Adipocyte (in vitro differentiated cells): ENCODE data around the gene UBE2J1.

ENCODE experiments used
- DNase-seq: peaks from one replicate; pipeline ENCODE4 v3.0.0-alpha.2; 2015; ENCODE audit warnings: low read depth
- H3K27me3 ChIP-seq: replicated peaks from 2 replicates; pipeline ENCODE4 v1.7.0; 2013; ENCODE audit warnings: mild to moderate bottlenecking, low read length, moderate library complexity; ENCODE audit not compliant: control insufficient read depth, insufficient read depth
- H3K36me3 ChIP-seq: 2 replicates; pipeline ENCODE4 v1.7.0; 2013; ENCODE audit warnings: low read length, mild to moderate bottlenecking, moderate library complexity; ENCODE audit not compliant: control insufficient read depth, insufficient read depth, severe bottlenecking
- H3K4me1 ChIP-seq: 2 replicates; pipeline ENCODE4 v1.7.0; 2013; ENCODE audit warnings: mild to moderate bottlenecking, low read length, moderate library complexity; ENCODE audit not compliant: control insufficient read depth, insufficient read depth
- H3K4me3 ChIP-seq: 2 replicates; pipeline ENCODE4 v1.7.0; 2013; ENCODE audit warnings: mild to moderate bottlenecking, low read length, moderate library complexity
- H3K9ac ChIP-seq: 2 replicates; pipeline ENCODE4 v1.7.0; 2013; ENCODE audit warnings: mild to moderate bottlenecking, low read length, moderate library complexity
- H3K9me3 ChIP-seq: 2 replicates; pipeline ENCODE4 v1.7.0; 2013; ENCODE audit warnings: mild to moderate bottlenecking, low read length, moderate library complexity; ENCODE audit not compliant: control insufficient read depth

Gene UBE2J1

GRCh38 chr6:89385156-89385667, 32.7 kb upstream of the UBE2J1 start:
- H3K9me3 ChIP-seq = no peaks in the 10 kb centered on the region
- H3K36me3 ChIP-seq = no peaks in the 10 kb centered on the region
- H3K4me3 ChIP-seq = no peak overlapping the region
- H3K4me1 ChIP-seq = no peaks in the 10 kb centered on the region
- no peaks in the 10 kb centered on the region for H3K27me3 ChIP-seq
- no peak for DNase-seq
- H3K9ac ChIP-seq = no peak overlapping the region

DNA sequence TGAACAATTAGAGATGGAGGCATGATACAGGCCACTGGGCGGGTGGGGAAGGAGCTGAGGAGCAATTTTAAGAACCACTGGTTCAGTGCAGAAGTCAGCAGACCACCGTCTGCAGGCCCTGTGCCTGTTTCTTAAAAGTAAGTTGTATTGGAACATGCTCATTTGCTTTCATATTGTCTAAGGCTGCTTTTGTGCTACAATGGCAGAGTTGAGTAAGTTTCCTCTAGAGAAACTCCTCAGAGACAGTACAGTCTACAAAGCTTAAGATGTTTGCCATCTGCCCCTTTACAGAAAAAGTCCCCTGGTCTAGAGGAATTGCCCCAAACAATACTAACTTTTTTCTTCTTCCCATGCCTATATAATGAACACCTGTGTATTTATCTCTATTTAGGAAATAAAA, 28.5 kb upstream of the UBE2J1 start:
- H3K9me3 ChIP-seq = no peaks in the 10 kb centered on the region
- H3K4me1 ChIP-seq = no peaks in the 10 kb centered on the region
- H3K4me3 ChIP-seq = no peak overlapping the region
- H3K27me3 ChIP-seq = no peaks in the 10 kb centered on the region
- no peak for DNase-seq
- no peaks in the 10 kb centered on the region for H3K36me3 ChIP-seq
- no peak overlapping the region for H3K9ac ChIP-seq

DNA sequence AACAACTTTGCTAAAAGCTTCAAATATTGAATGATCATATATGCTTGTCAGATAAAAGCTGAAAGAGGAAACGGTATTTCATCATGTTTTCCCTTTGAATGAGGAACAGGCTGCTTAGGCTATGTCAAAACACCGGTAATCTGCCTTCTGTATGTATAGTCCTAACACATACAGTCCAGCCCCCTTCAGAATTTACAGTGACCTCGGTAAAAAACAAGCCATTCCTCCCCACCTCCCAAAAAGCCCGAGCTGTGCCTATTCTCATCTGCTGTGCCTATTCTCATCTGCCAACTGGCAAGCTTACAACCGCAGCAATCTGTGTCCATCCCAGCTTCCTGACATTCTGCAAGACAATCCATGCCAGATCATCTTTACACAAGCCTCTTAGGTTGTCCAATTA, 26.8 kb upstream of the UBE2J1 start:
- no peak overlapping the region for H3K9ac ChIP-seq
- H3K9me3 ChIP-seq = no peaks in the 10 kb centered on the region
- H3K4me3 ChIP-seq = no peak overlapping the region
- no peaks in the 10 kb centered on the region for H3K27me3 ChIP-seq
- H3K4me1 ChIP-seq = no peaks in the 10 kb centered on the region
- no peak for DNase-seq
- no peaks in the 10 kb centered on the region for H3K36me3 ChIP-seq

GRCh38 chr6:89378628-89379027, 26.1 kb upstream of the UBE2J1 start:
- Histone ChIP-seq H3K36me3 (no peaks in the 10 kb centered on the region), H3K4me3 (no peak overlapping the region), H3K9ac (no peak overlapping the region), H3K27me3 (no peaks in the 10 kb centered on the region), H3K9me3 (no peaks in the 10 kb centered on the region), H3K4me1 (no peaks in the 10 kb centered on the region)
- DNase-seq = no peak

DNA sequence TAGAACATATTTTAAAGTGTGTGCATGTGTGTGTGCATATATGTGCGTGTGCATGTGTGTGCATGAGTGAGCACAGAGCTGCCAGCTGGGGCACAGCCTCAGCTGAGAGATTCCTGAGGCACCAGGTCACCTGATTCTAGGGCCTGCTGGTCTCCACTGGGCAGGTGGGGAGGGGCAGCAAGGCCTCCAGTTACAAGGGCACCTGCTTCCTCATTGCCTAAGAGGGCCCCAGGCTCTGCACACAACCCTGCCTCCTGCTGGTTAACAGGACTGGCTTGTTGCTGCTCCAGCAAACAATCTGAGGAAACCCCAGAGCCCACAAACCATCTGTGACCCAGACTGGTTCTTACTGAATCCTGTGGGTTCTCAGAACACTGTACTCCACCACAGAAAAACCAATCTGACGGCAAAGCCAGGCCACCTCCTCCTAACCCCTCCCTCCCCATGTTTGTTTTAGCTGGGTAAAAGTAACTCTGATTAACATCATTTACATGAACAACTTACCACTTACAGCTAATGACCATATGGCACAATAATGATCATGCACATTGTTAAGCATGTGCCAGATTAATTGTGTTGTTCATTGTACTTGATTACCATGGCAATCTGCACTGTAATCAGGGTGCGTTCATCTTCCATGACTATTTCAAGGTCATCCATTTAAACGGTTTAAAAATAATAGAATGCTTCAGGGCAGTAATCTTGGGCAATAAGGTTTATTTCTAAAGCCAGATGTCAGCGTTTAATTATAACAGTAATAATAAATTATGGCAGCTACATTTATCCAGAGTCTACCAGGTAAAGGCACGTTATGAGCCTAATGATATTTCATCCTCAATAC, 23.1 kb upstream of the UBE2J1 start:
- Histone ChIP-seq H3K9me3 (no peaks in the 10 kb centered on the region), H3K36me3 (no peaks in the 10 kb centered on the region), H3K9ac (no peak overlapping the region), H3K4me1 (no peaks in the 10 kb centered on the region), H3K4me3 (no peak overlapping the region), H3K27me3 (no peaks in the 10 kb centered on the region)
- DNase-seq = no peak

DNA sequence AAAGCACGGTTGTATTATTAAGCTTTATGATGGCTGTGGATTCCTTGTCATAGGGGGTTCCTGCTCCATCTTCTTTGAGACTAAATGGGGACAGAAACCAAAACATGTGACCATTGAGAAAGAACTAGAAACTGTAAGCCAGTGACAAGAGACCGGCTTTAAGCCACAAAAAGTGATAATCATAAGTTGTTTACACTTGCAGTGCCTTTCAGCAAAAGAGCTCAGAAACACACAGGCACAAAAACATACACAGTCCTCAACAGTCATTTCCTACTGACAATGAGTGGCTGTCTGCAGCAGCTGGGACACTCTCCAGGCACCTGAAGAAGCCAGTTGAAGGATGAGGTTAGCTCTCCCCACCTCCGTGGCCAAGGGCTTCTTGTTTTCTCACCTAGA, 20.0 kb upstream of the UBE2J1 start:
- no peaks in the 10 kb centered on the region for H3K36me3 ChIP-seq

DNA sequence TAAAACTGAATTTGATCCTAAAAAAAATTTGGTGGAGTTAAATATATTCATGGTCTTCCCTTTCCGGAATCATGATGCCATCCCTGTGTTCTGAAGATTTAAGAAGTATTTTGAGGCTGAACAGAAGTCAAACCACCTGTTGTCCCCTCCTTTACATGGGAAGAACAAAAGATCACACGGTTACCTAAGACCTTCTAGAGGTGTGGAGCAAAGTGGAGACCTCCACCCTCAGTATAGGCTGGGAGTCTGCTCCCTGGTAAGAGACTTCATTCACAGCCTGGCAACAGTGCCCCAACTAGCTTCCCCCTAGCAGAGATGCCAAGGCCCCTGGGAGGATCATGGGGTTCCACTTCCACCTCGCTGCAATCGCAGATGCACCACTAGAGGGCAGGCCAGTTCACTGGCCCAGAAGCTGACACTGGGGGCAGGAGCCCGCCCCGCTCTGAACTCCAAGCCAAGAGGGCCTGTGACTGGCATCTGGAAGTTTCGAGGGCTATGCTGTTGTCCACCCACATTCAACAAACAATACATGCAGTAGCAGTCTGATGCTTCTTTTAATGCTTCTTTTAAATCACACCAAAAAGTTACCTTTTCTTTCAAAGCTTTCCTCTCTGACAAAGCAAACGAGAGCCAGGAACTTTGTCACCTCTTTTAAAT, 19.5 kb upstream of the UBE2J1 start:
- peak; percentile 77 for DNase-seq
- H3K4me3 ChIP-seq = no peak overlapping the region

More for the DNA sequence above, 20.0 kb upstream of the UBE2J1 start:
- Histone ChIP-seq H3K9ac (no peak overlapping the region), H3K4me3 (no peak overlapping the region), H3K4me1 (no peaks in the 10 kb centered on the region), H3K27me3 (no peaks in the 10 kb centered on the region), H3K9me3 (no peaks in the 10 kb centered on the region)
- DNase-seq = no peak

DNA sequence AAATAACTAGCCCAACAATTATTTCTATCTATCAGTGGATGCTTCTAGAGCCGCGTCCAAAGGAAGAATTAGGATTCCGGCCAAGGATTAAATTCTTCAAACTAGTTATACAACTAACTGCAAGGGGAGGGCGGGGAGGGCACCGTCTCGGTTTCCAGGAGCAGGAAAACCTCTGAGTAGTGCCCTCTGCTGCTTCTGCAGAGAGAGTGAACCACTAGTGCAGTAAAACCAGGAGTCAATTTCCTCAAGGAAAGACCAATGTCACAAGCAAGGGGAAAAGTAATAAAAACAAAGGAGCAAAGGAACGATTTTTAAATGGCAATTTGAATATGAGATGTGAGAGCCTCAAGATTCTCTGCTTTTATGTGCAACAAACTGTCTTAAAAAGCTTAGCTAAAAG, 16.5 kb upstream of the UBE2J1 start:
- H3K27me3 ChIP-seq = no peaks in the 10 kb centered on the region
- H3K4me3 ChIP-seq = no peak overlapping the region
- DNase-seq = peak; percentile 59
- no peaks in the 10 kb centered on the region for H3K9me3 ChIP-seq
- no peaks in the 10 kb centered on the region for H3K36me3 ChIP-seq
- no peak overlapping the region for H3K9ac ChIP-seq
- H3K4me1 ChIP-seq = no peaks in the 10 kb centered on the region

More for the DNA sequence above, 19.5 kb upstream of the UBE2J1 start:
- no peaks in the 10 kb centered on the region for H3K4me1 ChIP-seq
- no peaks in the 10 kb centered on the region for H3K27me3 ChIP-seq
- H3K9ac ChIP-seq = no peak overlapping the region
- H3K9me3 ChIP-seq = no peaks in the 10 kb centered on the region
- H3K36me3 ChIP-seq = no peaks in the 10 kb centered on the region

- Histone ChIP-seq H3K4me3 (no peak overlapping the region), H3K9me3 (no peaks in the 10 kb centered on the region), H3K27me3 (no peaks in the 10 kb centered on the region), H3K36me3 (no peaks in the 10 kb centered on the region), H3K4me1 (no peaks in the 10 kb centered on the region), H3K9ac (no peak overlapping the region)
- peak; percentile 83 for DNase-seq
Measured at GRCh38 chr6:89368107-89368506, 15.6 kb upstream of the UBE2J1 start.

- Histone ChIP-seq H3K36me3 (no peaks in the 10 kb centered on the region), H3K4me3 (no peak overlapping the region), H3K9ac (no peak overlapping the region), H3K9me3 (no peaks in the 10 kb centered on the region), H3K27me3 (no peaks in the 10 kb centered on the region), H3K4me1 (peaks cover 10% of the 10 kb centered on the region)
- DNase-seq = no peak
Measured at GRCh38 chr6:89364586-89364985, 12.1 kb upstream of the UBE2J1 start.

DNA sequence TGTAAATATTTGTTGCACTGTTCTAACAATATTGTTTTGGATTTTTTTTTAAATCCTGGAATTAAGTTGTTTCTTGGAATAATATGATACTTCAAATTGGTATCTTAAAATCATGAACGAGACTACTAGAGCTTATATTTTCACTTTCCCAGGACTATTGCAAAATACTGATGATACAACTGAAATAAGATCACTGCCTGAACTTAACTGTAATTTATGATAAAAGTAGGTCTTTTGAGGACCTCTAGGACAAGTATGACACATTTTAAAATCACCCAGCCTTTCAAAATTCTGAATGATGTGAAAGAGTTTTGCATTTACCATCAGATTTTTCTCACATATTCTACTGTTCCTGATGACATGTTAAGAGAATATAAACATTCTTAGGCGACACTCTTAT, 8.6 kb upstream of the UBE2J1 start:
- peak overlapping the region; percentile 29 for H3K4me3 ChIP-seq
- H3K27me3 ChIP-seq = no peaks in the 10 kb centered on the region
- peak; percentile 13 for DNase-seq
- H3K9me3 ChIP-seq = no peaks in the 10 kb centered on the region
- no peak overlapping the region for H3K9ac ChIP-seq
- peaks cover 10% of the 10 kb centered on the region for H3K4me1 ChIP-seq
- H3K36me3 ChIP-seq = no peaks in the 10 kb centered on the region
